Measurements from ENCODE around the gene LCN15. TPM values are rescaled to one million over a fixed set of nuclear protein-coding genes. Genes with fewer than 3 reads are reported as not detected.
"Not testable (repeated sequence)": the region's sequence is repeated elsewhere in the genome, so short reads cannot be mapped to it uniquely, and the experiment has no call there.

Gene LCN15
- total and polyA plus RNA-seq, 2 of the 13 experiments (the other 11 are each of a cell fraction or from before 2014, with no cell fraction given), result 1.3 to 53.7 TPM

DNA sequence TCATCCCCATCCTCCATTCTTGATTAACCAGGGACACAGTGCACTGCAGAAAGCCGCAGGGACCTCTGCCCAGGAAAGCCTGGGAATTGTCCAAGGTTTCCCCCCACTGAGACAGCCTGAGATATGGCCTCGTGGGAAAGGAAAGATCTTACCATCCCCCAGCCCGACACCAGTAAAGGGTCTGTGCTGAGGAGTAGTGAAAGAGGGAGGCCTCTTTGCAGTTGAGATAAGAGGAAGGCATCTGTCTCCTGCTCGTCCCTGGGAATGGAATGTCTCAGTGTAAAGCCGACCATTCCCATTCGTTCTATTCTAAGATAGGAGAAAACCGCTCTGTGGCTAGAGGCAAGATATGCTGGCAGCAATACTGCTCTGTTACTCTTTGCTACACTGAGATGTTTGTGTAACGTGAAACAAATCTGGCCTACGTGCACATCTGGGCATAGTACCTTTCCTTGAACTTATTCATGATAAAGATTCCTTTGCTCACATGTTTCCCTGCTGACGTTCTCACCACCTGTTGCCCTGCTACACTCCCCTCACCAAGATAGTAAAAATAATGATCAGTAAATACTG, 32.5 kb upstream of the LCN15 start (continued):
- TF ChIP-seq HMGXB3 (CRISPR knock-in tag; IDR thresholded peaks at IDR 0.05; ENCODE audit: borderline replicate concordance), result 0 out of 2 replicates have a peak, but pooled peaks have one; percentile 36
- TF ChIP-seq NR2F6 (IDR thresholded peaks at IDR 0.05); CREM (CRISPR knock-in tag; IDR thresholded peaks at IDR 0.05): not testable (repeated sequence)
- TF ChIP-seq NR2F6 (CRISPR knock-in tag; IDR thresholded peaks at IDR 0.05), result peak; percentile 41; the same call in 1 of the 2 replicates
- 0 out of 2 replicates have a peak, but pooled peaks have one; percentile 52 for TF ChIP-seq ZSCAN29 (CRISPR knock-in tag; conservative IDR thresholded peaks at IDR 0.05)
- TF ChIP-seq, protein P1, sequence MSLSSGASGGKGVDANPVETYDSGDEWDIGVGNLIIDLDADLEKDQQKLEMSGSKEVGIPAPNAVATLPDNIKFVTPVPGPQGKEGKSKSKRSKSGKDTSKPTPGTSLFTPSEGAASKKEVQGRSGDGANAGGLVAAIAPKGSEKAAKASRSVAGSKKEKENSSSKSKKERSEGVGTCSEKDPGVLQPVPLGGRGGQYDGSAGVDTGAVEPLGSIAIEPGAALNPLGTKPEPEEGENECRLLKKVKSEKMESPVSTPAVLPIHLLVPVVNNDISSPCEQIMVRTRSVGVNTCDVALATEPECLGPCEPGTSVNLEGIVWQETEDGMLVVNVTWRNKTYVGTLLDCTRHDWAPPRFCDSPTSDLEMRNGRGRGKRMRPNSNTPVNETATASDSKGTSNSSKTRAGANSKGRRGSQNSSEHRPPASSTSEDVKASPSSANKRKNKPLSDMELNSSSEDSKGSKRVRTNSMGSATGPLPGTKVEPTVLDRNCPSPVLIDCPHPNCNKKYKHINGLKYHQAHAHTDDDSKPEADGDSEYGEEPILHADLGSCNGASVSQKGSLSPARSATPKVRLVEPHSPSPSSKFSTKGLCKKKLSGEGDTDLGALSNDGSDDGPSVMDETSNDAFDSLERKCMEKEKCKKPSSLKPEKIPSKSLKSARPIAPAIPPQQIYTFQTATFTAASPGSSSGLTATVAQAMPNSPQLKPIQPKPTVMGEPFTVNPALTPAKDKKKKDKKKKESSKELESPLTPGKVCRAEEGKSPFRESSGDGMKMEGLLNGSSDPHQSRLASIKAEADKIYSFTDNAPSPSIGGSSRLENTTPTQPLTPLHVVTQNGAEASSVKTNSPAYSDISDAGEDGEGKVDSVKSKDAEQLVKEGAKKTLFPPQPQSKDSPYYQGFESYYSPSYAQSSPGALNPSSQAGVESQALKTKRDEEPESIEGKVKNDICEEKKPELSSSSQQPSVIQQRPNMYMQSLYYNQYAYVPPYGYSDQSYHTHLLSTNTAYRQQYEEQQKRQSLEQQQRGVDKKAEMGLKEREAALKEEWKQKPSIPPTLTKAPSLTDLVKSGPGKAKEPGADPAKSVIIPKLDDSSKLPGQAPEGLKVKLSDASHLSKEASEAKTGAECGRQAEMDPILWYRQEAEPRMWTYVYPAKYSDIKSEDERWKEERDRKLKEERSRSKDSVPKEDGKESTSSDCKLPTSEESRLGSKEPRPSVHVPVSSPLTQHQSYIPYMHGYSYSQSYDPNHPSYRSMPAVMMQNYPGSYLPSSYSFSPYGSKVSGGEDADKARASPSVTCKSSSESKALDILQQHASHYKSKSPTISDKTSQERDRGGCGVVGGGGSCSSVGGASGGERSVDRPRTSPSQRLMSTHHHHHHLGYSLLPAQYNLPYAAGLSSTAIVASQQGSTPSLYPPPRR (CRISPR knock-in tag; IDR thresholded peaks at IDR 0.05; ENCODE audit: borderline replicate concordance), result 0 out of 2 replicates have a peak, but pooled peaks have one; percentile 5
- 0 out of 2 replicates have a peak, but pooled peaks have one; percentile 19 for TF ChIP-seq CEBPG (CRISPR knock-in tag; IDR thresholded peaks at IDR 0.05)
- TF ChIP-seq CREM (IDR thresholded peaks at IDR 0.05), result peak; percentile 47; the same call in 1 of the 2 replicates
- TF ChIP-seq, protein P2, sequence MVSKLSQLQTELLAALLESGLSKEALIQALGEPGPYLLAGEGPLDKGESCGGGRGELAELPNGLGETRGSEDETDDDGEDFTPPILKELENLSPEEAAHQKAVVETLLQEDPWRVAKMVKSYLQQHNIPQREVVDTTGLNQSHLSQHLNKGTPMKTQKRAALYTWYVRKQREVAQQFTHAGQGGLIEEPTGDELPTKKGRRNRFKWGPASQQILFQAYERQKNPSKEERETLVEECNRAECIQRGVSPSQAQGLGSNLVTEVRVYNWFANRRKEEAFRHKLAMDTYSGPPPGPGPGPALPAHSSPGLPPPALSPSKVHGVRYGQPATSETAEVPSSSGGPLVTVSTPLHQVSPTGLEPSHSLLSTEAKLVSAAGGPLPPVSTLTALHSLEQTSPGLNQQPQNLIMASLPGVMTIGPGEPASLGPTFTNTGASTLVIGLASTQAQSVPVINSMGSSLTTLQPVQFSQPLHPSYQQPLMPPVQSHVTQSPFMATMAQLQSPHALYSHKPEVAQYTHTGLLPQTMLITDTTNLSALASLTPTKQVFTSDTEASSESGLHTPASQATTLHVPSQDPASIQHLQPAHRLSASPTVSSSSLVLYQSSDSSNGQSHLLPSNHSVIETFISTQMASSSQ (IDR thresholded peaks at IDR 0.05; ENCODE audit: low read depth), result 0 out of 2 replicates have a peak, but pooled peaks have one; percentile 25
- TF ChIP-seq, protein P2 (CRISPR knock-in tag; IDR thresholded peaks at IDR 0.05; ENCODE audit: borderline replicate concordance), result peak; percentile 33; the same call in 1 of the 2 replicates
- peak; percentile 39; the same call in 1 of the 2 replicates for TF ChIP-seq HIC2 (CRISPR knock-in tag; IDR thresholded peaks at IDR 0.05; ENCODE audit: low read depth)
- TF ChIP-seq POLR2G (IDR thresholded peaks at IDR 0.05; ENCODE audit: low read depth, low read length), result peak; percentile 56; the same call in 1 of the 2 replicates
- TF ChIP-seq KAT8 (CRISPR knock-in tag; IDR thresholded peaks at IDR 0.05), result 0 out of 2 replicates have a peak, but pooled peaks have one; percentile 15
